IMR-90 (cell line): ENCODE results near the gene GLI1. TPM values are rescaled to one million over a fixed set of nuclear protein-coding genes. Genes with fewer than 3 reads are reported as not detected.
"Not testable (repeated sequence)": the region's sequence is repeated elsewhere in the genome, so short reads cannot be mapped to it uniquely, and the experiment has no call there.

ENCODE experiments used
- ATAC-seq: fragments of 200-7000 bp; cut with Tn5 transposase; 2 replicates; pipeline ENCODE4 v1.9.1; 2020; ENCODE audit warnings: low read depth, mild to moderate bottlenecking, moderate library complexity
- BruUV-seq: library from RNA; stranded (reverse); fragments of 400-500 nt; replicated peaks from 2 replicates; lab custom pipeline; 2021; lab: Mats Ljungman, UMichigan
- CTCF ChIA-PET: fragments of 300-600 bp; formaldehyde crosslinking; extraction: SDS; loops from one replicate; lab custom pipeline; 2021; ENCODE audit warnings: antibody characterized with exemption; lab: Yijun Ruan, JAX
- POLR2A ChIA-PET: fragments of 300-600 bp; sonication (Branson Sonifier 250); formaldehyde crosslinking; loops from one replicate; lab custom pipeline; 2022; ENCODE audit warnings: antibody characterized with exemption; ENCODE audit not compliant: unreplicated experiment; lab: Charles Lee
- DNase-seq: peaks from one replicate; pipeline ENCODE4 v3.0.0; 2013
- H2AFZ ChIP-seq: replicated peaks from 2 replicates; pipeline ENCODE3; 2013; ENCODE audit warnings: low read length, mild to moderate bottlenecking; ENCODE audit not compliant: poor library complexity
- H2AK5ac ChIP-seq: 2 replicates; pipeline ENCODE4 v1.6.1; 2013; ENCODE audit warnings: low read depth, low read length, inconsistent platforms
- H2AK9ac ChIP-seq: replicated peaks from 2 replicates; pipeline ENCODE3; 2013; ENCODE audit warnings: mild to moderate bottlenecking, low read depth, low read length, moderate library complexity; ENCODE audit not compliant: poor library complexity
- H2BK120ac ChIP-seq: 2 replicates; pipeline ENCODE4 v1.6.1; 2013; ENCODE audit warnings: low read depth, low read length, inconsistent platforms
- H2BK15ac ChIP-seq: 3 replicates; pipeline ENCODE4 v1.6.1; 2013; ENCODE audit warnings: low read depth, low read length, inconsistent platforms
- H2BK20ac ChIP-seq: 2 replicates; pipeline ENCODE4 v1.6.1; 2013; ENCODE audit warnings: low read depth, mild to moderate bottlenecking, inconsistent platforms, low read length, moderate library complexity
- H2BK5ac ChIP-seq: 2 replicates; pipeline ENCODE4 v1.6.1; 2013; ENCODE audit warnings: mild to moderate bottlenecking, low read depth, low read length, inconsistent platforms; ENCODE audit not compliant: poor library complexity, severe bottlenecking
- H3K14ac ChIP-seq: replicated peaks from 2 replicates; pipeline ENCODE4 v1.6.1; 2013; ENCODE audit warnings: low read depth, low read length, inconsistent platforms
- H3K18ac ChIP-seq: 2 replicates; pipeline ENCODE4 v1.6.1; 2013; ENCODE audit warnings: low read depth, low read length, control low read depth
- H3K23ac ChIP-seq: 2 replicates; pipeline ENCODE4 v1.6.1; 2013; ENCODE audit warnings: low read depth, low read length, inconsistent platforms
- H3K27ac ChIP-seq: 2 replicates; pipeline ENCODE4 v1.5.1; 2013; ENCODE audit warnings: mild to moderate bottlenecking, control low read depth, low read length; ENCODE audit not compliant: insufficient read depth
- H3K27me3 ChIP-seq: 2 replicates; pipeline ENCODE4 v1.6.1; 2013; ENCODE audit warnings: low read length; ENCODE audit not compliant: control insufficient read depth, insufficient read depth
- H3K36me3 ChIP-seq: 2 replicates; pipeline ENCODE4 v1.6.1; 2013; ENCODE audit warnings: low read length, mixed read lengths; ENCODE audit not compliant: control insufficient read depth, insufficient read depth
- H3K4ac ChIP-seq: 2 replicates; pipeline ENCODE4 v1.6.1; 2013; ENCODE audit warnings: low read depth, low read length, inconsistent platforms
- H3K4me1 ChIP-seq: 2 replicates; pipeline ENCODE4 v1.6.1; 2013; ENCODE audit warnings: low read length, mixed read lengths; ENCODE audit not compliant: control insufficient read depth, insufficient read depth
- H3K4me2 ChIP-seq: 2 replicates; pipeline ENCODE4 v1.6.1; 2013; ENCODE audit warnings: low read depth, mild to moderate bottlenecking, control low read depth, low read length, moderate library complexity
- H3K4me3 ChIP-seq: 2 replicates; pipeline ENCODE4 v1.5.1; 2013; ENCODE audit warnings: low read depth, mild to moderate bottlenecking, control low read depth, low read length, moderate library complexity; ENCODE audit not compliant: insufficient read depth
- H3K56ac ChIP-seq: 2 replicates; pipeline ENCODE4 v1.6.1; 2013; ENCODE audit warnings: low read length, inconsistent platforms; ENCODE audit not compliant: insufficient read depth; ENCODE audit errors: extremely low read depth
- H3K79me1 ChIP-seq, 2 experiments: 2 replicates each; pipeline ENCODE4 v1.6.1; 2013; ENCODE audit warnings: low read length in 2 of 2, inconsistent platforms in 1 of 2, low read depth in 1 of 2
- H3K9ac ChIP-seq: 2 replicates; pipeline ENCODE4 v1.6.1; 2013; ENCODE audit warnings: low read depth, low read length, control low read depth
- H3K9me1 ChIP-seq: 2 replicates; pipeline ENCODE4 v1.6.1; 2013; ENCODE audit warnings: low read length, inconsistent platforms; ENCODE audit not compliant: insufficient read depth
- H3K9me3 ChIP-seq: 2 replicates; pipeline ENCODE4 v1.6.1; 2013; ENCODE audit warnings: low read length; ENCODE audit not compliant: control insufficient read depth, insufficient read depth
- H4K20me1 ChIP-seq: 2 replicates; pipeline ENCODE4 v1.6.1; 2013; ENCODE audit warnings: low read length, inconsistent platforms; ENCODE audit not compliant: insufficient read depth
- H4K5ac ChIP-seq: 2 replicates; pipeline ENCODE4 v1.6.1; 2013; ENCODE audit warnings: mild to moderate bottlenecking, low read depth, low read length, control low read depth
- H4K8ac ChIP-seq, 2 experiments: 2 replicates each; pipeline ENCODE4 v1.6.1; 2013; ENCODE audit warnings: low read depth in 2 of 2, low read length in 2 of 2, control low read depth in 1 of 2, inconsistent platforms in 1 of 2
- H4K91ac ChIP-seq: 2 replicates; pipeline ENCODE4 v1.6.1; 2013; ENCODE audit warnings: low read depth, low read length, inconsistent platforms; ENCODE audit not compliant: insufficient read depth
- WGBS, 2 experiments: methylation state at CpG; one replicate each; pipeline versions ENCODE4 v1.1.5 to v1.1.7; 2013; ENCODE audit warnings: missing lambda C conversion rate in 2 of 2; ENCODE audit not compliant: insufficient read length in 1 of 2; ENCODE audit errors: extremely low coverage in 2 of 2; 5-methylcytosine and 5-hydroxymethylcytosine counted together
- dilution Hi-C: fragments of 300-500 bp; cut with HindIII; formaldehyde crosslinking; loops from one replicate; pipeline ENCODE4 v1.14.3; 2018; ENCODE audit warnings: low sequenced_read_pairs; ENCODE audit not compliant: unreplicated experiment
- in situ Hi-C: fragments of 300-500 bp; cut with MboI; formaldehyde crosslinking; loops from 3 replicates; pipeline ENCODE4 v1.14.3; 2019; ENCODE audit warnings: low sequenced_read_pairs, inconsistent platforms, mixed read lengths
- intact Hi-C: fragments of 100-400 bp; cut with micrococcal nuclease; formaldehyde crosslinking; loops from 2 replicates; pipeline ENCODE4 v1.10.0; 2022
- polyA plus RNA-seq, 3 experiments: library from polyadenylated mRNA; depleted of rRNA; stranded (reverse); fragments of >200 nt; gene quantifications; 2 replicates each; pipeline ENCODE4 v1.2.3, GENCODE V29; 2012; ENCODE audit warnings: low replicate concordance in 1 of 3
- total RNA-seq: library from RNA; depleted of rRNA; stranded (reverse); fragments of >200 nt; gene quantifications from 2 replicates; pipeline ENCODE4 v1.2.3, GENCODE V29; 2012

The GLI1 gene
- total and polyA plus RNA-seq, 2 of the 4 experiments (the other 2 are of a cell fraction) = 1.3 to 3.8 TPM

DNA sequence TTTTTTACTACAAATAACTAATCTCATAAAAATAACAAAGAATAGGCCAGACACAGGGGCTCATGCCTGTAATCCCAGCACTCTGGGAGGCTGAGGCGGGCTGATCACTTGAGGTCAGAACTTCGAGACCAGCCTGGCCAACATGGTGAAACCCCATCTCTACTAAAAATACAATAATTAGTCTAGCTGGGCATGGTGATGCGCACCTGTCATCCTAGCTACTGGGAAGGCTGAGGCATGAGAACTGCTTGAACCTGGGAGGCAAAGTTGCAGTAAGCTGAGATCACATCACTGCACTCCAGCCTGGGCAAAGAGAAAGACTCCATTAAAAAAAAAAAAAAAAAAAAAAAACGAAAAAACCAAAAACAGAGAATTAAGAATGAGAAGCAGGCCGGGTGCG lies 45.4 kb upstream of the GLI1 start:
- H4K5ac ChIP-seq, dilution Hi-C loops, H2AFZ ChIP-seq, H3K9ac ChIP-seq, H3K9me1 ChIP-seq, BruUV-seq, H2BK15ac ChIP-seq, H4K91ac ChIP-seq, H3K4ac ChIP-seq, intact Hi-C loops, POLR2A ChIA-PET, H2AK9ac ChIP-seq, H2BK120ac ChIP-seq, H3K4me2 ChIP-seq, H2AK5ac ChIP-seq, in situ Hi-C loops, DNase-seq, H3K14ac ChIP-seq, H3K9me3 ChIP-seq, H2BK20ac ChIP-seq, H3K4me3 ChIP-seq, ATAC-seq, H3K27ac ChIP-seq, CTCF ChIA-PET, H3K23ac ChIP-seq, H3K27me3 ChIP-seq, H3K56ac ChIP-seq, H4K8ac ChIP-seq, H3K36me3 ChIP-seq, H3K18ac ChIP-seq, H4K20me1 ChIP-seq, H2BK5ac ChIP-seq, H3K4me1 ChIP-seq: not testable (repeated sequence)
- WGBS, 2 experiments = no CpG with 5 or more reads among the region's 6 CpGs
- H3K79me1 ChIP-seq = peaks cover 23 to 64% of the 10 kb centered on the region in 2 experiments
